ENCODE measurements around the gene ICAM3.

GRCh38 chr19:10335352-10335985, 4.0 kb downstream of the ICAM3 start:
- TF ChIP-seq CTCF (IDR thresholded peaks at IDR 0.05; ENCODE audit: low read depth, low read length, poor library complexity, severe bottlenecking) (no peak), EZH2phosphoT487 (IDR thresholded peaks at IDR 0.05; ENCODE audit: borderline replicate concordance, low read length) (no peak)
